GM12872 (cell line): ENCODE measurements around the gene CFAP92.

ENCODE experiments used
- TF ChIP-seq, protein P1 (sequence below): IDR thresholded peaks from 3 replicates; pipeline ENCODE4 v1.5.1; 2011; ENCODE audit warnings: low read depth, mild to moderate bottlenecking, low read length, moderate library complexity; ENCODE audit not compliant: insufficient read depth

CFAP92 gene

DNA sequence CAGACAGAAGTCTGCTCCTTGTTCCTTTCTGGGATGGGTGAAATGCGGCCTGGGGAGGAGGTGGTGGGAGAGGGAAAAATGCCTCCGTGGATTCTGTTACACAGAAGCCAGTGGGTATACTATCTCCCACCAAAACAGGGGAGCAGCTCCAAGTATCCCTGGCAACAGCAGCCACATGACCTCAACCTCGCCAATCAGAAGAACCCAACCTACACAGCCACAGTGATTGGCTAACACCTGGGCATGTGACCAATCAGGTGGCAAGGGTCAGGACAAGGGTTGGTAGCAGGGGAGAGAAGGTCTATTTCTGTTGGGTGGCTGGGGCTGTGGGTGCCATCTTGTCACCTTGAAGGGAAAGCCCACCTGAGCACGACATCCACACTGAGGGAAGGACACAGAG, 123.5 kb downstream of the CFAP92 start:
- TF ChIP-seq, protein P1, sequence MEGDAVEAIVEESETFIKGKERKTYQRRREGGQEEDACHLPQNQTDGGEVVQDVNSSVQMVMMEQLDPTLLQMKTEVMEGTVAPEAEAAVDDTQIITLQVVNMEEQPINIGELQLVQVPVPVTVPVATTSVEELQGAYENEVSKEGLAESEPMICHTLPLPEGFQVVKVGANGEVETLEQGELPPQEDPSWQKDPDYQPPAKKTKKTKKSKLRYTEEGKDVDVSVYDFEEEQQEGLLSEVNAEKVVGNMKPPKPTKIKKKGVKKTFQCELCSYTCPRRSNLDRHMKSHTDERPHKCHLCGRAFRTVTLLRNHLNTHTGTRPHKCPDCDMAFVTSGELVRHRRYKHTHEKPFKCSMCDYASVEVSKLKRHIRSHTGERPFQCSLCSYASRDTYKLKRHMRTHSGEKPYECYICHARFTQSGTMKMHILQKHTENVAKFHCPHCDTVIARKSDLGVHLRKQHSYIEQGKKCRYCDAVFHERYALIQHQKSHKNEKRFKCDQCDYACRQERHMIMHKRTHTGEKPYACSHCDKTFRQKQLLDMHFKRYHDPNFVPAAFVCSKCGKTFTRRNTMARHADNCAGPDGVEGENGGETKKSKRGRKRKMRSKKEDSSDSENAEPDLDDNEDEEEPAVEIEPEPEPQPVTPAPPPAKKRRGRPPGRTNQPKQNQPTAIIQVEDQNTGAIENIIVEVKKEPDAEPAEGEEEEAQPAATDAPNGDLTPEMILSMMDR = no peak

DNA sequence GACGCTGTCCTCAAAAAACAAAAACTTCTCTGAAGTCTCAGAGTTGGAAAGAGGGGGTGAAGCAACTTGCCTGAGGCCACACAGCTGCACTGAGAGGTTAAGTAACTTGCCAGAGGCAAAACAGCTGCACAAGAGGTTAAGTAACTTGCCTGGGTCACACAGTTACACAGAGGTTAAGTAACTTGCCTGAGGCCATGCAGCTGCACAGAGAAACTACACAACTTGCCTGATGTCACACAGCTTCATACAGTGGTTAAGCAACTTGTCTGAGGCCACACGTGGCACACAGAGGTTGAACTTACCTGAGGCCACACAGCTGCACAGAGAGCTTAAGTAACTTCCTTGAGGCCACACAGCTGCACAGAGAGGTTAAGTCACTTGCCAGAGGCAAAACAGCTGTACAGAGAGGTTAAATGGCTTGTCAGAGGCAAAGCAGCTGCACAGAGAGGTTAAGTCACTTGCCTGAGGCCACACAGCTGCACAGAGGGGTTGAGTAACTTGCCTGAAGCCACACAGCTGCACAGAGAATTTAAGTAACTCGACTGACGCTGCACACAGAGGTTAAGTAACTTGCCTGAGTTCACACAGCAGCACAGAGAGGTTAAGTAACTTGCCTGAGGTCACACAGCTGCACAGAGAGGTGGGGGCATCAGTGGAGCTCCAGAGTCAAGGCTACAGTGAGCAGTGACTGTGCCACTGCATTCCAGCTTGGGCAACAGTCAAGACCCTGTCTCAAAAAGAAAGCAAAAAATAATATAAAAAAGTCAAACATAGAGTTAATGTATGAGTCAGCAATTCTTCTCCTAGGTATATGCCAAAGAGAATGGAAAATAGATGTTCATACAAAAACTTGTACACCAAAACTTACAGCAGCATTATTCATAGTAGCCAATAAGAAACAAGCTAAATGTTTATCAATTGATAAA, 126.4 kb downstream of the CFAP92 start:
- TF ChIP-seq, protein P1 = no peak

DNA sequence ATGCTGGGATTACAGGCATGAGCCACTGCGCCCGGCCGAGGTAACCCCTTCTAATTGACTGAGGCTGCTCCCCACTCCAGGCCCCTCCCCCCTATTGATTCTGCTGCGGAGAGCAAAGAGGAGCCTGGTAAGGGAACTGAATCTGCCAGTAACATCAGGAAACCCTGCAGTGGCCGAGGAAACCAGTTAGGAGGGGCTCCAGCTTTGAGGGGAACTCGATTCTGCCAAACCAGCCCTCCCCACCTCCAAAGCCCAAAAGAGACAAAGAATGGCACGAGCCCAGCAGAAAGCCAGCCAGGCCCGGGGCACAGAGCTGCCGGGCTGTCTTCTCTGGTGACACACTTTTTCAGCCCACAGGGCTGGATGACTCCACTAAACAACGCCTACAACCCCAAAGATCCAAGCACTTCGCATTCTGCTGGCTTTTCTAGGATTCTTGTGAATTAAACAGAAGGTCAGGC, 129.5 kb downstream of the CFAP92 start:
- TF ChIP-seq, protein P1 = no peak

DNA sequence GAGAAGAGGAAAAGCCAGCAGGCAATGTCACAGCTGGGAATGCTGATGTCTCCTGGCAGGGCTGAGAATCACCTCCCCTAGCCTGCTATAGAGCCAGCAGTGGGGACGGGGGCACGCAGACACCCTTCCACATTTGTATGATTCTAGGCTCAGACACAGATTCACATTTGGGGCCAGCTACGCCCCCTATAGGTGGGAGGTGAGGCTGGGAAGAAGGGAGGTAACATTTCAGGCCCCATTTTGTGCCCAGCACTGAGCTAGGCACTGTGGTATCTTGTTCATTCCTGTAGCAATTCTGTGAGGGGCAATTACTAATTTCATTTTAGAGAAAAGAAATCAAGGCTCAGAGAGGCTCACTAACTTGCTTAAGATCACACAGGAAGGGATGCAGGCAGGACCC, 130.3 kb downstream of the CFAP92 start:
- TF ChIP-seq, protein P1 = peak; percentile 47; the same call in 2 of the 3 replicates

DNA sequence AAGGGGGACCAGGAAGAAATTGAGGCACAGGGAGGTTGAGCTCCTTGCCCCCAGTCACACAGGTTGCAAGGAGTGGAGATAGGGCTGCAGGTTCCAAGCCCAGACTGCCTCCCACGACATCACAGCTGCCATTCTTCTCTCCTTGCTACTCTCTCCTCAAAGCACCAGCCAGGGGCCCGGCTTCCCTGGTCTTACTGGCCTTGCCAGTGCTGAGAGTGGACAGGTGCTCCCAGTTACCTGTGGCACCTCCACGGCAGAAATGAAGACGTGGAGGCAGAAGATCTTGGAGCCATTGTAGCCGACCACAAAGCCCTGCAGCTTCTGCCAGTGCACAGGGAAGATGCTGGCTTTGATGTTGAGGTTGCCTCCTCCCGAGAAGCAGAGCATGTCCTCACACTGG, 132.4 kb downstream of the CFAP92 start:
- TF ChIP-seq, protein P1 = no peak
